GM12873 (cell line): ENCODE results near the gene AK9.

Experiments
- TF ChIP-seq, protein P1 (sequence below): IDR thresholded peaks from 2 replicates; pipeline ENCODE4 v1.5.1; 2012; ENCODE audit warnings: low read depth, mild to moderate bottlenecking, moderate library complexity, low read length, control low read depth; ENCODE audit not compliant: insufficient read depth; ENCODE audit errors: missing control alignments

Gene AK9

DNA sequence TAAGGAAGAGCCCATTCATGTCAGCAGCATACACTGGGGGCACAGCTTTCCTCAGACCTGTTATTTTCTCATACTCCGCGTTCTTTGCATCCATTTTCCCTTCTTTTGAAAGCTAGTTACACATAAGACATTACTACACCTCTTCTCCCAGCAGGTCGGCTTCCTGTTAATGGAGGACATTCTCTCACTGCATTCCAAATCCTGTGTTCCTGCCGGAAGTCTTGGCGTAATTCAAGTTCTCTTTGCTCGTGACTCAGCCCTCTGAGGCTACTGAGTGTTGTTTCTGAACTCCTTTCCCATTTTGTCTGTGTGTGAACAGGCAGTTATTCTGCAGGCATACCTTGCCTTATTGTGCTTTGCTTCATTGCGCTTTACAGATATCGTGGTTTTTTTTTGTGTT lies 110.5 kb downstream of the AK9 start:
- TF ChIP-seq, protein P1, sequence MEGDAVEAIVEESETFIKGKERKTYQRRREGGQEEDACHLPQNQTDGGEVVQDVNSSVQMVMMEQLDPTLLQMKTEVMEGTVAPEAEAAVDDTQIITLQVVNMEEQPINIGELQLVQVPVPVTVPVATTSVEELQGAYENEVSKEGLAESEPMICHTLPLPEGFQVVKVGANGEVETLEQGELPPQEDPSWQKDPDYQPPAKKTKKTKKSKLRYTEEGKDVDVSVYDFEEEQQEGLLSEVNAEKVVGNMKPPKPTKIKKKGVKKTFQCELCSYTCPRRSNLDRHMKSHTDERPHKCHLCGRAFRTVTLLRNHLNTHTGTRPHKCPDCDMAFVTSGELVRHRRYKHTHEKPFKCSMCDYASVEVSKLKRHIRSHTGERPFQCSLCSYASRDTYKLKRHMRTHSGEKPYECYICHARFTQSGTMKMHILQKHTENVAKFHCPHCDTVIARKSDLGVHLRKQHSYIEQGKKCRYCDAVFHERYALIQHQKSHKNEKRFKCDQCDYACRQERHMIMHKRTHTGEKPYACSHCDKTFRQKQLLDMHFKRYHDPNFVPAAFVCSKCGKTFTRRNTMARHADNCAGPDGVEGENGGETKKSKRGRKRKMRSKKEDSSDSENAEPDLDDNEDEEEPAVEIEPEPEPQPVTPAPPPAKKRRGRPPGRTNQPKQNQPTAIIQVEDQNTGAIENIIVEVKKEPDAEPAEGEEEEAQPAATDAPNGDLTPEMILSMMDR, result no peak

DNA sequence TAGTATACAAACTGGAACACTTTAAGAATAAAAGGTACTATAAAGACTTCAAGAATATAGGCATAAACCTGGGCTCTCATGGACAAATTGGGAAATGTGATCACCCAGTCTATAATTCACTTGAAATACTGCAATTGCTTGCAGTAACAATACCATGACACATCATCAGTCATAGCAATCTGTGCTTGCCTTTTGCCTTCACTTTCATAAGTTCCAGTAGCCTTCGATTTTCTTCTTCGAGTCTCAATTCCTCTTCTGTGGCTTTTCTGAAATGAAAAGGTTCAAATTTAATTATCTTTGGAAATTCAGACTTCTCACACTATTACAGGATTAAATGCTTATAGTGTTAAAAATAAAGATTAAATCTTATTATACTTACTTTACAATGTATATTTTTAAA lies 111.6 kb downstream of the AK9 start:
- TF ChIP-seq, protein P1, result no peak

DNA sequence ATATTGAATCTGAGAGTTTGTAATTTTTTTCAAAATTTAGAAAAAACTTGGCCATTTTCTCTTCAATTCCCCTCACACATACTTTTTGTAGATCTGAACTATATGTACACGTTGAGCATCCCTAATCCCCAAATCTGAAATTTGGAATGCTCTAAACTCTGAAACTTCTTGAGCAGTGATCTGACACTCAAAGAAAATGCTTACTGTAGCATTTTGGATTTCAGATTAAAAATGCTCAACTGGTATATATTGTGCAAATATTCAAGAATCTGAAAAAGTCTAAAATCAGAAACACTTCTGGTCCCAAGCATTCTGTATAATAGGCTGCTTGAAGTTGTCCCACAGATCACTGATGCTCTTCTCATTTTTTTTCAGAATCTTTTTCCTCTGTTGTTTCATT lies 129.2 kb downstream of the AK9 start:
- TF ChIP-seq, protein P1, result no peak

DNA sequence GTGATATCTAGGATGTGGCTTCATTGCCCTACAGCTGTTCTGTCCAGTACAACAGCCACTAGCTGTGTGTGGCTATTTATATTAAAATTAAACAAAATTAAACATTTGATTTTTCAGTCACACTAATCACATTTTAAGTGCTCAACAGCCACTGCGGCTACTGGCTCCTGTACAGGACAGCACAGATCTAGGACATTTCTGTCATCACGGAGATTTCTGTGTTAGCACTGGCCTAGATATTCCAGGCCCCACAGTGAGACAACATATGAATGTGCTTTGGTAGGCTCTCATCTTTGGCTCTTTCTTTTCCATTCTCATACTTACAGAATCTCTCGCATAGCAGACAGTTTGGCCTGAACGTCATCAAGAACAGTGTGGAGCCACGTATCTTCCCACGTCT lies 159.6 kb downstream of the AK9 start:
- TF ChIP-seq, protein P1, result no peak

DNA sequence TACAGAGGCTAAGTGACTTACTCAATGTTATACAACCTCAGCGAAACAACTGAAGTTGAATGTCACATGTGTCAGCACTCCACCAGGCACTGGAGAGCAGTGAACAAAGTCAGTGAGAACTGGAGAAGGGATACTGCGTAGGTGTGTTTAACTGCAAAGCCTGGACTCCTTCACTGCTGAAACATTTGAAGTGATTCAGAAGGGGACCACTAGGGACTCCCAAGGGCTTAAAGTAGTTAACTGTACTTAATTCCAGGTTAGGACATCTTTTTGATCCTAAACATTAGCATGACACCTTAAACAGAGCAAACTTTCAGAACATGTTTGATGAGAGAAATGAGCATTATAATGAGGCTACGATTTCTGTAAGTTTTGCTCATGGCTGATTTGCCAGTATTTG lies 163.0 kb downstream of the AK9 start:
- TF ChIP-seq, protein P1, result peak; percentile 39

DNA sequence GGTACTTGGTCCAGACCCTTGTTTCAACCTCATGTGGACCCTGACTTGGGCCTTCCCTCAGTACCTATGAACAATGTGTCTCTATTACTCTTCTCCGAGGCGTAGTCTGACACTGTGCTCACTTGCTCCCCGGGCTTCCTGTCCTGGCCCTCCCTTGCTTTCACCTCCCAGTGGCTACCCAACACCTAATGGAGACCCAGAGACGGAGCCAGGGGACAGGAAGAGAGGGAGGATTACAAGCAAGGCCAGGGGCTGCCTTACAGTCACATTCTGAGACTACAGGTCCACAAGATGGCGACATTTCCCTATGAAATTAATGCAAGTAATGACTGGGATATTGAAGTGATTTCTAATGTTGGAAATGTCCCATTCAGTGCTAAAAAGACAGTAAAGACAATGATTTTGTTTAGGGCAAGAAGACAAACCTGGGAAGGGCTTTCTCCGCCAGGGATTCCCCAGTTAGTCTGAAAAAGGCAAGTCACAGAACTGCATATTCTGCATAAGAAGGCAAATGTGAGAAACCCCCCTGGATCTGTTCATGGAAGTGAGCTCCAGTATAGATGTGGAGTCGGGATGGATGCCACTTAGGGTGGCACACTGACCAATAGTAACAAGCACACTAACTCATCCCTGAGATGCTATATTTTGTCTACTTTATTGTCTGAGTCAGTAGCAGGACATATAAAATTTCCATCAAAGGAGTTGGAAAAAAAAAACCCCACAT lies 163.9 kb downstream of the AK9 start:
- TF ChIP-seq, protein P1, result peak; percentile 61

DNA sequence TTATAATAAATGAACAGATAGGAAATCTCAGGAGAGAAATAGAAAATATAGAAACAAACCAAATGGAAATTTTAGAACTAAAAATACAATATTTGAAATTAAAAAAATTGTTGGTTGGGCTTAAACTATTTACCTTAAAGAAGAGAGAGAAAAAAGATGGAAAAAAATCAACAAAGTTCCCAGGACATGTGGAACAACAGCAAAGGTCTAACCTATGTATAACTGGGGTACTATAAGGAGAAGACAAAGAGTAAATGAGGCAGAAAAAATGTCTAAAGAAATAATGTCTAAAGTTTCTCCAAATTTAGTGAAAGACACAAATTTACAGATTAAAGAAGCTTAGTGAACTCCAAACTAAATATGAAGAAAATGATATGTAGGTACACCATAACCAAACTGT lies 166.9 kb downstream of the AK9 start:
- TF ChIP-seq, protein P1, result no peak
